ENCODE measurements around the gene CACNB2. TPM values are rescaled to one million over a fixed set of nuclear protein-coding genes. Genes with fewer than 3 reads are reported as not detected.

CACNB2 gene
- total RNA-seq, 1 donor from 2014 or later, result 3.5 TPM

DNA sequence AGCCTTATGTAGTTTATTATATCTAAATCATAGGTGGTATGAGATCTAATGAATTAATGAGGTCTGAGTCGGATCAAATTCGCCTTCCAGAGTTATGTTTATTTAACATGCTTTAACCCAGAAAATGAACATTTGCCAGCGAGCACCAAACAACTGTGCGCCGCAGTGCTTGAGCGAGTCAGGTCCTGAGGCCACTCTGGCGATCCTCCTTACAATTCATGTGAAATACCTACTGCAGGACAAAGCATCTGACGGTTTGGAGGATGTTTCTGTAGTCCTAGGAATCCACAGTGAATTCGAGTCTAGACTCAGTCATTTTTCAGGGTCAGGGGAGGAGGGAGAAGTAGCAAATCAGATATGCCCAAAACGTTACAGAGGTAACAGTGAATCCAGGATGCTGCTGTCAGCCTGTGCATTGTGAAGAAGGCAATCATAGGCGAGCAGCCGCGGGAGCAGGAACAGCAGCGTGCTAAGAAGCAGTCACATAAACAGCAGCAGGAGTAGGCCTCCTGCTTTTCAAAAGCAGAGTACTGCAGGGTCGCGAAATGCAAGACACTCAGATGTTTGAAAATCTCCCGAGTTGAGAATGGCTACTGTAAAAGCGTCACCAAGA, 120.2 kb downstream of the CACNB2 start:
- Mint-ChIP-seq H3K27ac (no peak overlapping the region), H3K36me3 (no peaks in the 10 kb centered on the region), H3K9me3 (no peaks in the 10 kb centered on the region), H3K4me1 (peaks cover 12% of the 10 kb centered on the region), H3K27me3 (ENCODE audit: insufficient read depth, low read depth) (peaks cover 2% of the 10 kb centered on the region), H3K4me3 (no peak overlapping the region)
- Histone ChIP-seq H3K27ac (no peak overlapping the region), H2AFZ (replicated peaks) (peak overlapping the region; percentile 98), H3K4me2 (peak overlapping the region; percentile 47), H3K4me3 (no peak overlapping the region), H3F3A (ENCODE audit: low read depth) (no peaks in the 10 kb centered on the region), H3K4me1 (peaks cover 16% of the 10 kb centered on the region), H4K20me1 (ENCODE audit: low read depth) (no peaks in the 10 kb centered on the region), H3K79me2 (ENCODE audit: low read depth) (no peaks in the 10 kb centered on the region), H3K9ac (no peak overlapping the region), H3K36me3 (no peaks in the 10 kb centered on the region), H3K9me3 (ENCODE audit: low read depth) (no peaks in the 10 kb centered on the region), H3K27me3 (no peaks in the 10 kb centered on the region)
- TF ChIP-seq, protein P1, sequence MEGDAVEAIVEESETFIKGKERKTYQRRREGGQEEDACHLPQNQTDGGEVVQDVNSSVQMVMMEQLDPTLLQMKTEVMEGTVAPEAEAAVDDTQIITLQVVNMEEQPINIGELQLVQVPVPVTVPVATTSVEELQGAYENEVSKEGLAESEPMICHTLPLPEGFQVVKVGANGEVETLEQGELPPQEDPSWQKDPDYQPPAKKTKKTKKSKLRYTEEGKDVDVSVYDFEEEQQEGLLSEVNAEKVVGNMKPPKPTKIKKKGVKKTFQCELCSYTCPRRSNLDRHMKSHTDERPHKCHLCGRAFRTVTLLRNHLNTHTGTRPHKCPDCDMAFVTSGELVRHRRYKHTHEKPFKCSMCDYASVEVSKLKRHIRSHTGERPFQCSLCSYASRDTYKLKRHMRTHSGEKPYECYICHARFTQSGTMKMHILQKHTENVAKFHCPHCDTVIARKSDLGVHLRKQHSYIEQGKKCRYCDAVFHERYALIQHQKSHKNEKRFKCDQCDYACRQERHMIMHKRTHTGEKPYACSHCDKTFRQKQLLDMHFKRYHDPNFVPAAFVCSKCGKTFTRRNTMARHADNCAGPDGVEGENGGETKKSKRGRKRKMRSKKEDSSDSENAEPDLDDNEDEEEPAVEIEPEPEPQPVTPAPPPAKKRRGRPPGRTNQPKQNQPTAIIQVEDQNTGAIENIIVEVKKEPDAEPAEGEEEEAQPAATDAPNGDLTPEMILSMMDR (IDR thresholded peaks at IDR 0.05), result no peak
- TF ChIP-seq EZH2phosphoT487 (IDR thresholded peaks at IDR 0.05) (no peak), EZH2 (IDR thresholded peaks at IDR 0.05) (no peak)
- DNase-seq (ENCODE audit: low spot score), result peak; percentile 24

GRCh38 chr10:18261063-18261610, 120.9 kb downstream of the CACNB2 start:
- H4K20me1 ChIP-seq (ENCODE audit: low read depth), result no peaks in the 10 kb centered on the region
- H3K9me3 ChIP-seq (ENCODE audit: low read depth), result no peaks in the 10 kb centered on the region
- H3K27me3 ChIP-seq, result no peaks in the 10 kb centered on the region
- H3K27ac ChIP-seq, result no peak overlapping the region
- H3K4me1 Mint-ChIP-seq, result peaks cover 12% of the 10 kb centered on the region
- H3K4me3 Mint-ChIP-seq, result no peak overlapping the region
- DNase-seq (ENCODE audit: low spot score), result peak; percentile 5
- peak overlapping the region; percentile 47 for H3K4me2 ChIP-seq
- no peaks in the 10 kb centered on the region for H3K36me3 Mint-ChIP-seq
- no peaks in the 10 kb centered on the region for H3K36me3 ChIP-seq
- H3K27me3 Mint-ChIP-seq (ENCODE audit: insufficient read depth, low read depth), result peaks cover 2% of the 10 kb centered on the region
- no peak for TF ChIP-seq EZH2phosphoT487 (IDR thresholded peaks at IDR 0.05)
- TF ChIP-seq, protein P1 (IDR thresholded peaks at IDR 0.05), result no peak
- TF ChIP-seq EZH2 (IDR thresholded peaks at IDR 0.05), result no peak
- H3K9me3 Mint-ChIP-seq, result no peaks in the 10 kb centered on the region
- H3K4me3 ChIP-seq, result no peak overlapping the region
- H3K9ac ChIP-seq, result no peak overlapping the region
- H3K27ac Mint-ChIP-seq, result no peak overlapping the region
- H3K79me2 ChIP-seq (ENCODE audit: low read depth), result no peaks in the 10 kb centered on the region
- H3K4me1 ChIP-seq, result peaks cover 16% of the 10 kb centered on the region
- peak overlapping the region; percentile 98 for H2AFZ ChIP-seq (replicated peaks)
- H3F3A ChIP-seq (ENCODE audit: low read depth), result no peaks in the 10 kb centered on the region

DNA sequence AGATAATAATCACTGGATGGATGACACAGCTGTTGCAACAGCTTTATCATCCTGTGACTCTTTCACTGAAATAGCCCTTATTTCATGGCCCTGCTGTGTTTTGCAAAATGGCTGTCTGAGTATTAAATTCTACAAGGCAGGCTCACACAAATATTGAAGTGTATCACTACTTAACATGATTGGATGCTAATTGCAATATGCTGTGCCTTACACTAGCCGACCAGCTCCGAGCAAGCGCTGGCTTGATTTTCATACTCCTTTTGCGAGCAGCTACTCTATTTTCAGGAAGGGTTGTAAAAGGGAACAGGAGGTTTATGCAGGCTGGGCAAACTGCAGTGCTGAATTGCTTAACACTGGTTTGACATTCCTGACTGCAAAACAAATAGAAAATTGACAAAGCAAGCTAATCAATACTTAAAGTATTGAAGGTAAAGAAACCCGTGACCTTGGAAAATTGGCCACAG, 121.6 kb downstream of the CACNB2 start:
- peaks cover 12% of the 10 kb centered on the region for H3K4me1 Mint-ChIP-seq
- Histone ChIP-seq H3K4me2 (no peak overlapping the region), H3K4me1 (peaks cover 16% of the 10 kb centered on the region), H3K27me3 (no peaks in the 10 kb centered on the region), H3K9me3 (ENCODE audit: low read depth) (no peaks in the 10 kb centered on the region), H4K20me1 (ENCODE audit: low read depth) (no peaks in the 10 kb centered on the region), H3K79me2 (ENCODE audit: low read depth) (no peaks in the 10 kb centered on the region), H3F3A (ENCODE audit: low read depth) (no peaks in the 10 kb centered on the region), H3K4me3 (no peak overlapping the region), H3K36me3 (no peaks in the 10 kb centered on the region), H3K27ac (no peak overlapping the region), H3K9ac (no peak overlapping the region), H2AFZ (replicated peaks) (peak overlapping the region; percentile 13)
- H3K9me3 Mint-ChIP-seq, result no peaks in the 10 kb centered on the region
- H3K27ac Mint-ChIP-seq, result no peak overlapping the region
- peaks cover 2% of the 10 kb centered on the region for H3K27me3 Mint-ChIP-seq (ENCODE audit: insufficient read depth, low read depth)
- no peak for DNase-seq (ENCODE audit: low spot score)
- TF ChIP-seq, protein P1 (IDR thresholded peaks at IDR 0.05), result no peak
- TF ChIP-seq EZH2phosphoT487 (IDR thresholded peaks at IDR 0.05) (no peak), EZH2 (IDR thresholded peaks at IDR 0.05) (no peak)
- no peaks in the 10 kb centered on the region for H3K36me3 Mint-ChIP-seq
- no peak overlapping the region for H3K4me3 Mint-ChIP-seq

Data from neural progenitor cell (in vitro differentiated cells).